Adipocyte (in vitro differentiated cells): ENCODE results near the gene HCN1.

Source experiments
- DNase-seq: peaks from one replicate; pipeline ENCODE4 v3.0.0-alpha.2; 2015; ENCODE audit warnings: low read depth
- H3K27me3 ChIP-seq: replicated peaks from 2 replicates; pipeline ENCODE4 v1.7.0; 2013; ENCODE audit warnings: mild to moderate bottlenecking, low read length, moderate library complexity; ENCODE audit not compliant: control insufficient read depth, insufficient read depth
- H3K36me3 ChIP-seq: 2 replicates; pipeline ENCODE4 v1.7.0; 2013; ENCODE audit warnings: low read length, mild to moderate bottlenecking, moderate library complexity; ENCODE audit not compliant: control insufficient read depth, insufficient read depth, severe bottlenecking
- H3K4me1 ChIP-seq: 2 replicates; pipeline ENCODE4 v1.7.0; 2013; ENCODE audit warnings: mild to moderate bottlenecking, low read length, moderate library complexity; ENCODE audit not compliant: control insufficient read depth, insufficient read depth
- H3K4me3 ChIP-seq: 2 replicates; pipeline ENCODE4 v1.7.0; 2013; ENCODE audit warnings: mild to moderate bottlenecking, low read length, moderate library complexity
- H3K9ac ChIP-seq: 2 replicates; pipeline ENCODE4 v1.7.0; 2013; ENCODE audit warnings: mild to moderate bottlenecking, low read length, moderate library complexity
- H3K9me3 ChIP-seq: 2 replicates; pipeline ENCODE4 v1.7.0; 2013; ENCODE audit warnings: mild to moderate bottlenecking, low read length, moderate library complexity; ENCODE audit not compliant: control insufficient read depth

Gene HCN1

GRCh38 chr5:45696206-45696836 lies at the start of gene HCN1:
Gene HCN1, minus strand, starts transcription at chr5:45696380.
- peak; percentile 16 for DNase-seq
- peaks cover 17% of the 10 kb centered on the region for H3K27me3 ChIP-seq

GRCh38 chr5:45741110-45741509 lies 44.9 kb upstream of the HCN1 start:
- DNase-seq: no peak
- H3K4me3 ChIP-seq: no peak overlapping the region
- H3K27me3 ChIP-seq: no peaks in the 10 kb centered on the region
- H3K36me3 ChIP-seq: no peaks in the 10 kb centered on the region
- no peak overlapping the region for H3K9ac ChIP-seq
- H3K4me1 ChIP-seq: no peaks in the 10 kb centered on the region
- H3K9me3 ChIP-seq: no peaks in the 10 kb centered on the region

More at GRCh38 chr5:45696206-45696836, at the start of gene HCN1:
- H3K9ac ChIP-seq: no peak within 1 kb of the TSS
- H3K4me1 ChIP-seq: no peaks in the 10 kb centered on the region
- no peaks in the 10 kb centered on the region for H3K36me3 ChIP-seq
- H3K4me3 ChIP-seq: no peak within 1 kb of the TSS
- no peaks in the 10 kb centered on the region for H3K9me3 ChIP-seq

- DNase-seq: no peak
- H3K9me3 ChIP-seq: no peaks in the 10 kb centered on the region
- no peaks in the 10 kb centered on the region for H3K27me3 ChIP-seq
- H3K4me3 ChIP-seq: no peak overlapping the region
- no peaks in the 10 kb centered on the region for H3K4me1 ChIP-seq
- H3K9ac ChIP-seq: no peak overlapping the region
- H3K36me3 ChIP-seq: no peaks in the 10 kb centered on the region
Measured at GRCh38 chr5:45737153-45737552, 41.0 kb upstream of the HCN1 start.

GRCh38 chr5:45725537-45725936 lies 29.4 kb upstream of the HCN1 start:
- no peak for DNase-seq
- H3K9ac ChIP-seq: no peak overlapping the region
- H3K27me3 ChIP-seq: no peaks in the 10 kb centered on the region
- H3K36me3 ChIP-seq: no peaks in the 10 kb centered on the region
- H3K9me3 ChIP-seq: no peaks in the 10 kb centered on the region
- no peak overlapping the region for H3K4me3 ChIP-seq
- no peaks in the 10 kb centered on the region for H3K4me1 ChIP-seq

- Histone ChIP-seq H3K9ac (no peak overlapping the region), H3K9me3 (no peaks in the 10 kb centered on the region), H3K36me3 (no peaks in the 10 kb centered on the region), H3K4me3 (no peak overlapping the region), H3K27me3 (peaks cover 17% of the 10 kb centered on the region), H3K4me1 (no peaks in the 10 kb centered on the region)
- no peak for DNase-seq
Measured at GRCh38 chr5:45697201-45697600, 1.0 kb upstream of the HCN1 start.

GRCh38 chr5:45695804-45696156 lies 400 bp downstream of the HCN1 start:
- Histone ChIP-seq H3K4me3 (no peak overlapping the region), H3K4me1 (no peaks in the 10 kb centered on the region), H3K9ac (no peak overlapping the region), H3K27me3 (peaks cover 17% of the 10 kb centered on the region), H3K9me3 (no peaks in the 10 kb centered on the region), H3K36me3 (no peaks in the 10 kb centered on the region)
- DNase-seq: no peak

- H3K4me3 ChIP-seq: no peak overlapping the region
- DNase-seq: no peak
- no peak overlapping the region for H3K9ac ChIP-seq
Measured at GRCh38 chr5:45694971-45695803, 993 bp downstream of the HCN1 start.

GRCh38 chr5:45694255-45694814 lies 1.8 kb downstream of the HCN1 start:
- Histone ChIP-seq H3K4me3 (no peak overlapping the region), H3K9ac (no peak overlapping the region), H3K9me3 (no peaks in the 10 kb centered on the region), H3K4me1 (no peaks in the 10 kb centered on the region), H3K36me3 (no peaks in the 10 kb centered on the region), H3K27me3 (peaks cover 17% of the 10 kb centered on the region)
- DNase-seq: peak; percentile 1

More at GRCh38 chr5:45694971-45695803, 993 bp downstream of the HCN1 start:
- Histone ChIP-seq H3K4me1 (no peaks in the 10 kb centered on the region), H3K9me3 (no peaks in the 10 kb centered on the region), H3K36me3 (no peaks in the 10 kb centered on the region), H3K27me3 (peaks cover 17% of the 10 kb centered on the region)

- DNase-seq: no peak
- Histone ChIP-seq H3K27me3 (peaks cover 14% of the 10 kb centered on the region), H3K9ac (no peak overlapping the region), H3K36me3 (no peaks in the 10 kb centered on the region), H3K4me1 (no peaks in the 10 kb centered on the region), H3K9me3 (no peaks in the 10 kb centered on the region), H3K4me3 (no peak overlapping the region)
Measured at GRCh38 chr5:45692481-45692880, 3.7 kb downstream of the HCN1 start.

- no peak overlapping the region for H3K9ac ChIP-seq
- no peaks in the 10 kb centered on the region for H3K9me3 ChIP-seq
- DNase-seq: no peak
- no peaks in the 10 kb centered on the region for H3K4me1 ChIP-seq
- H3K27me3 ChIP-seq: peaks cover 11% of the 10 kb centered on the region
- H3K36me3 ChIP-seq: no peaks in the 10 kb centered on the region
- no peak overlapping the region for H3K4me3 ChIP-seq
Measured at GRCh38 chr5:45691656-45692055, 4.5 kb downstream of the HCN1 start.

- Histone ChIP-seq H3K36me3 (no peaks in the 10 kb centered on the region), H3K27me3 (no peaks in the 10 kb centered on the region), H3K9ac (no peak overlapping the region), H3K4me1 (no peaks in the 10 kb centered on the region), H3K4me3 (no peak overlapping the region), H3K9me3 (no peaks in the 10 kb centered on the region)
- no peak for DNase-seq
Measured at GRCh38 chr5:45687701-45688100, 8.5 kb downstream of the HCN1 start.
